HepG2 (cell line): ENCODE measurements around the gene CHMP5. TPM values are rescaled to one million over a fixed set of nuclear protein-coding genes. Genes with fewer than 3 reads are reported as not detected.

Experiments used
- ATAC-seq: fragments of 200-7000 bp; cut with Tn5 transposase; 3 replicates; pipeline ENCODE4 v1.9.1; 2020; ENCODE audit warnings: mild to moderate bottlenecking, moderate library complexity
- BruUV-seq: library from RNA; stranded (reverse); fragments of 400-500 nt; replicated peaks from 2 replicates; lab custom pipeline; 2021; lab: Mats Ljungman, UMichigan
- CTCF ChIA-PET: fragments of 300-600 bp; formaldehyde crosslinking; extraction: SDS; loops from one replicate; lab custom pipeline; 2021; ENCODE audit warnings: low total read pairs, inconsistent platforms, low intra/inter-chr PET ratio; lab: Yijun Ruan, JAX
- POLR2A ChIA-PET: fragments of 350-600 bp; sonication (Branson Sonifier 250); formaldehyde crosslinking; loops from one replicate; lab custom pipeline; 2020; ENCODE audit warnings: antibody characterized with exemption, inconsistent platforms; lab: Yijun Ruan, JAX
- DNase-seq: peaks from one replicate; pipeline ENCODE4 v3.0.0-alpha.2; 2015; ENCODE audit warnings: low spot score
- FAIRE-seq: peaks from 3 replicates; lab custom pipeline; 2011; peaks lifted over from hg19 to GRCh38; lab: Jason Lieb, UNC
- H2AFZ ChIP-seq: one replicate; pipeline ENCODE4 v1.6.1; 2011; ENCODE audit warnings: low read length, inconsistent platforms
- H3K27ac ChIP-seq: fragments of 300-600 bp; 3 replicates; pipeline ENCODE4 v1.8.0; 2011; ENCODE audit warnings: mixed run types, mild to moderate bottlenecking, mixed read lengths, low read length, inconsistent platforms; ENCODE audit not compliant: insufficient read depth; ENCODE audit errors: extremely low read length
- H3K27me3 ChIP-seq, 2 experiments: fragments of 200-600 bp in 1 of 2; 2 replicates in 1 of 2; 3 replicates in 1 of 2; pipeline versions ENCODE4 v1.6.0 to v1.8.0; 2011; ENCODE audit warnings: low read length in 2 of 2, mild to moderate bottlenecking in 2 of 2, moderate library complexity in 2 of 2, inconsistent platforms in 1 of 2; ENCODE audit not compliant: insufficient read depth in 2 of 2, control insufficient read depth in 1 of 2
- H3K36me3 ChIP-seq, 2 experiments: fragments of 200-600 bp in 1 of 2; replicated peaks in 1 of 2; 2 replicates in 1 of 2; 3 replicates in 1 of 2; pipeline versions ENCODE4 v1.5.1 to v1.8.0; 2011; ENCODE audit warnings: low read length in 2 of 2, inconsistent platforms in 1 of 2; ENCODE audit not compliant: insufficient read depth in 2 of 2, control insufficient read depth in 1 of 2
- H3K4me1 ChIP-seq: 2 replicates; pipeline ENCODE4 v1.5.1; 2012; ENCODE audit warnings: low read length, inconsistent platforms; ENCODE audit not compliant: insufficient read depth
- H3K4me2 ChIP-seq: 2 replicates; pipeline ENCODE4 v1.6.0; 2011; ENCODE audit warnings: low read depth, low read length, inconsistent platforms
- H3K4me3 ChIP-seq, 3 experiments: fragments of 200-600 bp in 1 of 3; sonication (generic), shearing (Covaris generic) in 1 of 3; replicated peaks in 1 of 3; 2 replicates each; pipeline ENCODE4 v1.5.1; 2011 to 2016; ENCODE audit warnings: low read length in 3 of 3, inconsistent platforms in 2 of 3, low read depth in 2 of 3, mild to moderate bottlenecking in 2 of 3, control low read depth in 1 of 3, mixed read lengths in 1 of 3; ENCODE audit not compliant: insufficient read depth in 1 of 3
- H3K79me2 ChIP-seq: one replicate; pipeline ENCODE4 v1.6.1; 2011; ENCODE audit warnings: low read length, inconsistent platforms; ENCODE audit not compliant: insufficient read depth
- H3K9ac ChIP-seq: 2 replicates; pipeline ENCODE4 v1.6.0; 2011; ENCODE audit warnings: mild to moderate bottlenecking, low read depth, low read length, inconsistent platforms; ENCODE audit not compliant: insufficient read depth
- H3K9me3 ChIP-seq: 2 replicates; pipeline ENCODE4 v1.5.1; 2012; ENCODE audit warnings: mild to moderate bottlenecking, low read length
- H4K20me1 ChIP-seq: 2 replicates; pipeline ENCODE4 v1.6.0; 2011; ENCODE audit warnings: inconsistent platforms, mild to moderate bottlenecking, low read length, moderate library complexity; ENCODE audit not compliant: insufficient read depth
- NR3C1 ChIP-seq: sonication (generic); formaldehyde crosslinking; IDR thresholded peaks from 2 replicates; pipeline ENCODE4 v1.4.0; 2020; ENCODE audit warnings: missing genetic modification reagents
- RBFOX2 ChIP-seq: fragments of 200-400 bp; formaldehyde crosslinking; IDR thresholded peaks from 2 replicates; pipeline ENCODE4 v1.6.1; 2017; ENCODE audit warnings: low read depth, mild to moderate bottlenecking, low read length
- RBM22 ChIP-seq: fragments of 200-400 bp; formaldehyde crosslinking; optimal IDR thresholded peaks from 2 replicates; pipeline ENCODE3; 2017; ENCODE audit warnings: mild to moderate bottlenecking, low read length, moderate library complexity
- WGBS: methylation state at CpG from one replicate; pipeline ENCODE4 v1.1.6; 2017; ENCODE audit warnings: low lambda C conversion rate; 5-methylcytosine and 5-hydroxymethylcytosine counted together
- in situ Hi-C: cut with HindIII; loops from 2 replicates; pipeline ENCODE4 v1.10.0; 2017; ENCODE audit warnings: low pct_unique_long_range_greater_than_20kb; ENCODE audit not compliant: extremely low pct_ligation_motif_present
- intact Hi-C: fragments of 100-400 bp; cut with micrococcal nuclease; formaldehyde crosslinking; loops from one replicate; pipeline ENCODE4 v1.10.0; 2022; ENCODE audit not compliant: unreplicated experiment
- polyA plus RNA-seq, 8 experiments: library from polyadenylated mRNA; depleted of rRNA in 3 of 8; stranded (reverse) in 7 of 8; unstranded in 1 of 8; fragments of >200 nt; fragmentation: Illumina TruSeq in 4 of 8; extraction: Trizol in 4 of 8; gene quantifications; 2 replicates each; pipeline versions ENCODE4 v1.2.1 to v1.2.3, GENCODE V29; 2011 to 2016; ENCODE audit warnings: low read depth in 4 of 8, missing spikeins in 1 of 8, mixed read lengths in 1 of 8; ENCODE audit not compliant: insufficient read depth in 1 of 8
- total RNA-seq, 5 experiments: library from RNA; depleted of rRNA; stranded (reverse); fragments of >200 nt; fragmentation: Illumina TruSeq; extraction: Trizol; gene quantifications; 2 replicates each; pipeline ENCODE4 v1.2.3, GENCODE V29; 2016; ENCODE audit warnings: low read depth in 1 of 5

Gene CHMP5
- total and polyA plus RNA-seq, 2 of the 13 experiments (the other 11 are each of a cell fraction or from before 2014, with no cell fraction given) = 46.0 to 57.3 TPM

DNA sequence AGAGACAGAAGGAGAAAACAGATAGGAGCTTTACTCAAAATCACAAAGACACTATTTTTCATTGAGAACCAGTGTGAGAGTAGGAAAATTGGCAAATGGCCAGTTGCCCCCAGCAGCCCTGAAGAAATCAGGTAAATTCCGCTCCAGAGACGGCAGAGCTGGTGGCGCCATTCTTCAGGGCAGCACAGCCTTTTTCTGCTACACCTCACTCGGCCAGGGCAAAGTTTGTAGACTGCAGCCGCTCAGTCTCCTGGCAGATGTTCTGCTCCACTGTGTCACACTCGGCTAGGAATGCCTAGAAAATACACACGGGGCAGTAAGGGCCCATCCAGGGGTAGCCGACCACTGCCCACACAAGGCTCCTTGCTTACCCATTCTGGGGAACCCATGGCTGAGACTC, 9.8 kb upstream of the CHMP5 start:
- Histone ChIP-seq H3K4me1 (no peaks in the 10 kb centered on the region), H3K27me3 (no peaks in the 10 kb centered on the region), H3K36me3 (peaks cover 35 to 71% of the 10 kb centered on the region in 2 experiments), H3K9ac (no peak overlapping the region), H2AFZ (no peak overlapping the region), H3K4me2 (no peak overlapping the region), H3K27ac (no peak overlapping the region), H3K79me2 (no peaks in the 10 kb centered on the region), H3K9me3 (no peaks in the 10 kb centered on the region), H4K20me1 (no peaks in the 10 kb centered on the region; the same call in 1 of the 2 replicates), H3K4me3 (no peak overlapping the region)
- in situ Hi-C loops = no loop called here
- ATAC-seq = no peak
- DNase-seq = no peak
- FAIRE-seq = no peak
- intact Hi-C loops = no loop called here
- WGBS = 93% methylated on average over 7 of the region's 8 CpGs
- no TSS peak for BruUV-seq
- TF ChIP-seq NR3C1 (CRISPR knock-in tag) (no peak), RBFOX2 (peak; percentile 21; the same call in 1 of the 2 replicates)
- POLR2A ChIA-PET = no interaction called here
- CTCF ChIA-PET = no interaction called here

DNA sequence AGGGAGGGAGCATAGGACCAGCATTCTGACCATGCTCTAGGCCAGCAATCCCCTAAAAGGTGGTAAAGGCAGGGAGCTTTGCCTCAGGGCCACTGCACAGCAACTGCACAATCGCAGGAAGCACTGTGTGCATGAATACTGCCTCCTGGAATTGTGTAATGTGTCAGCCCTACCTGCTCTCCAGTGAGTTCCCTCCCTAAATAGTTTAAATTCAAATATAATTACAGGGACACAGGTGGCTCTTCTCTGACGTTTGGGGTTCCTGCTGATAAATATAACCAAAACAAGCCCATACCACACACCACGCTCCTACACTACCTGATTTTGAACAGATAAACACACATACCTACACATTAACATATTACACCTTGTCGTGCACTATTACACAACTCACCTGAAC, 9.4 kb upstream of the CHMP5 start:
- no peak overlapping the region for H3K4me2 ChIP-seq
- TF ChIP-seq RBFOX2 = peak; percentile 27; the same call in 1 of the 2 replicates
- TF ChIP-seq RBM22 = no peak
- H3K27ac ChIP-seq = no peak overlapping the region
- no peaks in the 10 kb centered on the region for H3K27me3 ChIP-seq
- ATAC-seq = no peak
- H3K79me2 ChIP-seq = no peaks in the 10 kb centered on the region
- no peaks in the 10 kb centered on the region for H3K9me3 ChIP-seq
- H3K36me3 ChIP-seq = peaks cover 34 to 74% of the 10 kb centered on the region in 2 experiments
- in situ Hi-C loops = no loop called here
- no peak overlapping the region for H3K9ac ChIP-seq
- no TSS peak for BruUV-seq
- WGBS = 92% methylated on average over 4 of the region's 4 CpGs
- no peak for DNase-seq
- POLR2A ChIA-PET = no interaction called here
- no peak overlapping the region for H2AFZ ChIP-seq
- no peak for FAIRE-seq
- H3K4me3 ChIP-seq = no peak overlapping the region
- H3K4me1 ChIP-seq = no peaks in the 10 kb centered on the region
- no peaks in the 10 kb centered on the region; the same call in 1 of the 2 replicates for H4K20me1 ChIP-seq
- intact Hi-C loops = no loop called here
- CTCF ChIA-PET = no interaction called here
